Ovary (tissue), 3 donors: Measurements from ENCODE around the gene IFI30.

Source experiments
- CTCF ChIP-seq, 3 donors: fragments of 450-650 bp in 2 of 3; fragments of 200-600 bp in 1 of 3; IDR thresholded peaks; one replicate each; pipeline versions ENCODE4 v1.5.1 to v1.8.0; 2016 to 2022; ENCODE audit warnings: antibody characterized with exemption in 3 of 3, mild to moderate bottlenecking in 1 of 3
- POLR2A ChIP-seq: fragments of 450-650 bp; IDR thresholded peaks from one replicate; pipeline ENCODE4 v1.6.1; 2017; ENCODE audit warnings: antibody characterized with exemption, mild to moderate bottlenecking, moderate library complexity
- donor health status: DM: no; HTN: no; CAD: no.

DNA sequence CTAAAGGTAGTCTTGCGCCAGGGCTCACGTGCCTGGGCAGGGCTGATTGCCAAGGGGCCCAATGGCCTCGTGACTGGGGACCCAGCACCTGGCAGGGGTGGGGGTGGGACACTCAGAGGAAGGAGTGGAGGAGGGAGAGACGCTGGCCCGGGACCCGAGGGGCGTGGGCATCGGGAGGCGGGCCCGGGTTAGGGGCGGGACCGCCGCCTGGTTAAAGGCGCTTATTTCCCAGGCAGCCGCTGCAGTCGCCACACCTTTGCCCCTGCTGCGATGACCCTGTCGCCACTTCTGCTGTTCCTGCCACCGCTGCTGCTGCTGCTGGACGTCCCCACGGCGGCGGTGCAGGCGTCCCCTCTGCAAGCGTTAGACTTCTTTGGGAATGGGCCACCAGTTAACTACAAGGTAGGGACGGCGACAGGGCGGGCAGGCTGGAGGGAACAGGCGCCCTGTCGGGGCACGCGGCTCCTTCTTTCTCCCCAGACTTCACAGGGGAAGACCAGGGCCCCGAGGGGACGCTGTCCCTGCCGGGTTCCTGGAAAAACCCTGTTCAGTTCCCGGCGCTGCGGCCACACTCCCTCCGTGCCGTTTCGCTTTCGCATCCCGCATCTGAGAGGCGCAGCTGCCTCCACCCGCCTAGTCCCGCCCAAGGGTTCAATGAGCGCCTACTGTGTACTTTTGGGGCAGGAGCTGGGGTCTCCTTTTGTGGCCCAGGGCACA is at the start of gene IFI30:
- TF ChIP-seq POLR2A, result no peak
- TF ChIP-seq CTCF (IDR thresholded peaks at IDR 0.05), result no peak
